ENCODE data around the gene ZDHHC5.

ZDHHC5 gene

DNA sequence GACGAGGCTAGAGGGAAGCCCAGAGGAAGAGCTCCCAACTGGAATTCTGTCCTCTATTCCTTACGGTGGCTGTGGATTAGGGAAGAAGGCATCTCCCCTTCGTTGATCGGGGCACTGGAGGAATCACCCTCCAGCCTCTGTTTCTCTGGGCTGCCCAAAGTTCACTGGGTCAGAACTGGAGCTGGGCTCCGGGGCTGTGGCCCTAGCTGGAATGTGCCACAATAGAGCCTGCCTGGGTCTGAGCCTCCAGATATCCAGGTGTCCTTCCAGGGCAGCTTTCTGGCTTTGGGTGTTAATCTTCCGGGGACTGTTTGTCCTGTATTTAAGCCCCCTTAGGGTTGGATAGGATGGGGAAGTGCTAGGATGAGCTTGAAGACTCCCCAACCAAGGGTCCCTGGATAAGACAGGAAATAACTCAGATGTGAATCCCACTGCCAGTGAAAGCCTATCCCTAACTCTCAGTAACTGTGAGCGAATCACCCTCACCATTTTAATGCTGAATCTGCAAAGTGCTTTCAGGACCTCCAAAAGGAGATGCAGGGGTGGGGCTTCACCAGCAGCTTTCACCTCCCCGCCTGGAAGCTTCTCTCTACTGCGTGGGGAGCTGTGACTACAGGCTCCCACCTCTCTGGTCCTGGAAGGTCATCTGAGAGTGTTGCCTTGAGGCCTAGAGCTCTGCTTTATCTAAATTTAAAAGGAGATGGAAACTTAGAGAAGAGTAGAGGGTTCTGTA, 27.7 kb upstream of the ZDHHC5 start:
- H3K4me3 ChIP-seq (ENCODE audit: low read depth, low read length), result no peak overlapping the region
- no peak for DNase-seq (ENCODE audit: low read depth)
- TF ChIP-seq POLR2A (IDR thresholded peaks at IDR 0.05; ENCODE audit: extremely low read depth, insufficient read length) (no peak), MYC (IDR thresholded peaks at IDR 0.05; ENCODE audit: low read depth, low read length) (no peak)
- TF ChIP-seq, protein P1, sequence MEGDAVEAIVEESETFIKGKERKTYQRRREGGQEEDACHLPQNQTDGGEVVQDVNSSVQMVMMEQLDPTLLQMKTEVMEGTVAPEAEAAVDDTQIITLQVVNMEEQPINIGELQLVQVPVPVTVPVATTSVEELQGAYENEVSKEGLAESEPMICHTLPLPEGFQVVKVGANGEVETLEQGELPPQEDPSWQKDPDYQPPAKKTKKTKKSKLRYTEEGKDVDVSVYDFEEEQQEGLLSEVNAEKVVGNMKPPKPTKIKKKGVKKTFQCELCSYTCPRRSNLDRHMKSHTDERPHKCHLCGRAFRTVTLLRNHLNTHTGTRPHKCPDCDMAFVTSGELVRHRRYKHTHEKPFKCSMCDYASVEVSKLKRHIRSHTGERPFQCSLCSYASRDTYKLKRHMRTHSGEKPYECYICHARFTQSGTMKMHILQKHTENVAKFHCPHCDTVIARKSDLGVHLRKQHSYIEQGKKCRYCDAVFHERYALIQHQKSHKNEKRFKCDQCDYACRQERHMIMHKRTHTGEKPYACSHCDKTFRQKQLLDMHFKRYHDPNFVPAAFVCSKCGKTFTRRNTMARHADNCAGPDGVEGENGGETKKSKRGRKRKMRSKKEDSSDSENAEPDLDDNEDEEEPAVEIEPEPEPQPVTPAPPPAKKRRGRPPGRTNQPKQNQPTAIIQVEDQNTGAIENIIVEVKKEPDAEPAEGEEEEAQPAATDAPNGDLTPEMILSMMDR (IDR thresholded peaks at IDR 0.05; ENCODE audit: low read depth, low read length), result no peak
- TF ChIP-seq, protein P2, sequence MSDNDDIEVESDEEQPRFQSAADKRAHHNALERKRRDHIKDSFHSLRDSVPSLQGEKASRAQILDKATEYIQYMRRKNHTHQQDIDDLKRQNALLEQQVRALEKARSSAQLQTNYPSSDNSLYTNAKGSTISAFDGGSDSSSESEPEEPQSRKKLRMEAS (IDR thresholded peaks at IDR 0.05; ENCODE audit: low read depth, low read length), result no peak

DNA sequence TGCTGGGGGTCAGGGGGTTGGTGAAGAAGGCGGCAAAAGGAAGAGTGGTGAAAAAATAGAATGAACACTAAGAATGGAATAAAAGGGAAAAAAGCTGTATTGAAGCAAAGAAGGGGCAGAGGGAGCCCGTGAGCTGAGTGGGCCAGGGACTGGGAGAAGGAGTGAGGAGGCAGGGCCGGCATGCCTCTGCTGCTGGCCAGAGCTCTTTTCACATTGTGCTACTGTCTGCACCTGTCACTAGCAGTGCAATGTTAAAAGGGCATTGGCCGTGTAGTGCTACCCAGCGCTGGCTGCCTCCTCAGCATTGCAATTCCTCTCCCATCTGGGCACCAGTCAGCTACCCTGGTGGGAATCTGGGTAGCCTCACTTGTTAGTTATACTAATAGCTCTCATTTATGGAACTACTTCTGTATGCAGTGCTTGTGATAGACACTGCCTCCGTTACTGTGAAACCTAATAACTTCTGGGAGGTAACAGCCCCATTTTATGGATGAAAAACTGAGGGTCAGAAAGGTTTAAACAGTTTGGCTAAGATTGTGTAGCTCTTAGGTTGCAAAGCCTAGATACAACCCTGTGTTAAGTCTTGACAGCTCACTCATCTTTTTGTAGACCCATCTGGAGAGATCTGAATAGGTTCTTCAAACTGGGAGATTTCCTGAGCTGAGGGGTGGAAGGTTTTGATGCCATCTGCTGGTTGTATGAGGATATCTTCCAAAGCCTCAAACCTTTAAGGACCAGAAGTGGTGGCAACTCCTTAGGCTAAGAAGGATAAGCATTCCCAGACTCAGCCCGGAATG, 26.7 kb upstream of the ZDHHC5 start:
- TF ChIP-seq, protein P2 (IDR thresholded peaks at IDR 0.05; ENCODE audit: low read depth, low read length), result peak; percentile 20; the same call in 1 of the 2 replicates
- TF ChIP-seq MYC (IDR thresholded peaks at IDR 0.05; ENCODE audit: low read depth, low read length) (0 out of 2 replicates have a peak, but pooled peaks have one; percentile 23), POLR2A (IDR thresholded peaks at IDR 0.05; ENCODE audit: extremely low read depth, insufficient read length) (no peak)
- TF ChIP-seq, protein P1 (IDR thresholded peaks at IDR 0.05; ENCODE audit: low read depth, low read length), result peak; percentile 87
- DNase-seq (ENCODE audit: low read depth), result peak; percentile 82
- H3K4me3 ChIP-seq (ENCODE audit: low read depth, low read length), result no peak overlapping the region

DNA sequence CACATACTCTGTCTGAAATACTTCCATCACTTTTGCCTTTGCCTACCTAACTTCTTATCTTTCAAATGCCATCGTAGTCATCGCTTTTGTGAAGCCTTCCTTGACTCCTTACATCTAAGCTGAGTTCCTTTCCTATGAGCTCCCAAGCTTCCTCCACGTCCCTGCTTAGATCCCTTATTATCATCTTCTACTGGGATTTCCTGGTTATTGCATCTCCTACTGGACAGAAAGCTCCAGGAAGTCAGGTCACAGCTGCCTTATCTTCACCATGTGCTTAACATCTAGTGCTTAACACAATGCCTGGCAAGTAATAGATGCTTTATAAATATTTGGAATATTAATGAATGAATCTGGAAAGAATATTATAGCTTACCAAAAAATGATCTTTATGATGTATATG, 24.1 kb upstream of the ZDHHC5 start:
- TF ChIP-seq, protein P2 (IDR thresholded peaks at IDR 0.05; ENCODE audit: low read depth, low read length), result no peak
- TF ChIP-seq POLR2A (IDR thresholded peaks at IDR 0.05; ENCODE audit: extremely low read depth, insufficient read length) (no peak), MYC (IDR thresholded peaks at IDR 0.05; ENCODE audit: low read depth, low read length) (no peak)
- TF ChIP-seq, protein P1 (IDR thresholded peaks at IDR 0.05; ENCODE audit: low read depth, low read length), result no peak
- no peak overlapping the region for H3K4me3 ChIP-seq (ENCODE audit: low read depth, low read length)
- DNase-seq (ENCODE audit: low read depth), result no peak

DNA sequence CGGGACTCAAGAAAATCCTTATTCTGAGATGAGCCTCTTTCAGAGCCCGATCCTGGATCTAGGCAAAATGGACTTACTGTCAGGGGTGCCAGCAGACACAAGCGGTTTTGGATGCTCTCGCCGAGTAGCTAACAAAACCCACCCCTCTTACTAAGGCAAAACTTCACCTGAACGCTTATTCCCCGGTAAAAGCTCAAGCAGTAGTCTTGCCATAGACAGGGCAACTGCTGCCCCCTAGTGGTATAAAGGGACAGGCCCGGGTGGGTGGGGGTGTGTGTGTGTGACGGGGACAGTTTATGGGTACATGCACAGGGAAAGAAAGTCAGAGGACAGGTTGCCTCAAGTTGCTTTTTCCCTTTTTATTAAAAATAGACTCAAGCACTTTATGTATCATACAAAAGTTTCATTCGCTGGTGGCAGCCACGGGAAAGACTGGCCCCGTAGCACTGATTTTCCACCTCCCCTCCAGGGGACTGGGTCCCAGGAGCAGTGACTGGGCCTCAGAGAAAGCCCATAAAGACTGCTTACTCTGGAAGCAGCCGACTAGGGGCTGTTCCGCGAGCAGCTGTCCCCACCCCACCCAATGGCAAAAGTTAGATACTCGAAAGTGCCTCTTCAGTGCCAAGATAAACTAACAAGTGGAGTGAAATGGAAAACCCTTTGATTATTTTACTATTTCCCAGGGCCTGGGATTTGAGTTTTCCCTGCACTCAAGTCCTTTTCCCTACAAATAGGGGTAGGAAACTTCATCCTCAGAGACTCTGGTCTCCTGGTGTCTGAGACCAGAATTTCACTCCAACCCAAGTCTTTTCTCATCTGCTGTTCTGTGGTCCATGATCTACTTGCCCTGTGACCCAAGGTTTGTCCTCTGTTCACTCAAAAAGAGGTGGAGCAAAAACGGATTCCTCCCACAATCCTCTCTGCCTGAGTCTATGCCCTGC, 22.9 kb upstream of the ZDHHC5 start:
- DNase-seq (ENCODE audit: low read depth), result peak; percentile 85
- TF ChIP-seq POLR2A (IDR thresholded peaks at IDR 0.05; ENCODE audit: extremely low read depth, insufficient read length) (no peak), MYC (IDR thresholded peaks at IDR 0.05; ENCODE audit: low read depth, low read length) (no peak)
- TF ChIP-seq, protein P1 (IDR thresholded peaks at IDR 0.05; ENCODE audit: low read depth, low read length), result peak; percentile 91
- TF ChIP-seq, protein P2 (IDR thresholded peaks at IDR 0.05; ENCODE audit: low read depth, low read length), result no peak
- no peak overlapping the region for H3K4me3 ChIP-seq (ENCODE audit: low read depth, low read length)

DNA sequence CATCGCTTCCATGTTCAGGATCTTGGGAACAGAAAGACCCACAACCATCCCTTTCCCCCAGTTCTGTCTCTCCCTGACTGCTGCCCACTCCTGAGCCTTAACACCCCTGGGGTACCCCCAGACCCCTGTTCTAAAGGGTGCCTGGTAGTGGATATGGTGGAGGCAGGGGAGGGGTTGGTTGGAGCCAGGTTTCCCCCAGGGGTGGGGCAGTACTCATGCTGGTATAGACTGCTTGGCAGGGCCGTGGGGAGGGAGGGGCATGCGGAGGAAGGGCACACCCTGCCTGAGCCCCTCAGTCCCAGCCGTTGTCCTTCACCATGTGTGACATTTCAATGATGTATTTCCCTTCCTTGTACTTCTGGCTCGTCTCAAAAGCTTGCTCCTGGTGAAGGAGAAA, 22.2 kb upstream of the ZDHHC5 start:
- TF ChIP-seq POLR2A (IDR thresholded peaks at IDR 0.05; ENCODE audit: extremely low read depth, insufficient read length), result no peak
- TF ChIP-seq, protein P1 (IDR thresholded peaks at IDR 0.05; ENCODE audit: low read depth, low read length), result no peak
- no peak for TF ChIP-seq MYC (IDR thresholded peaks at IDR 0.05; ENCODE audit: low read depth, low read length)
- TF ChIP-seq, protein P2 (IDR thresholded peaks at IDR 0.05; ENCODE audit: low read depth, low read length), result no peak
- no peak for DNase-seq (ENCODE audit: low read depth)
- H3K4me3 ChIP-seq (ENCODE audit: low read depth, low read length), result no peak overlapping the region
